Measurements from ENCODE around the gene RNFT2.
"Not testable (repeated sequence)": the region's sequence is repeated elsewhere in the genome, so short reads cannot be mapped to it uniquely, and the experiment has no call there.

The RNFT2 gene

DNA sequence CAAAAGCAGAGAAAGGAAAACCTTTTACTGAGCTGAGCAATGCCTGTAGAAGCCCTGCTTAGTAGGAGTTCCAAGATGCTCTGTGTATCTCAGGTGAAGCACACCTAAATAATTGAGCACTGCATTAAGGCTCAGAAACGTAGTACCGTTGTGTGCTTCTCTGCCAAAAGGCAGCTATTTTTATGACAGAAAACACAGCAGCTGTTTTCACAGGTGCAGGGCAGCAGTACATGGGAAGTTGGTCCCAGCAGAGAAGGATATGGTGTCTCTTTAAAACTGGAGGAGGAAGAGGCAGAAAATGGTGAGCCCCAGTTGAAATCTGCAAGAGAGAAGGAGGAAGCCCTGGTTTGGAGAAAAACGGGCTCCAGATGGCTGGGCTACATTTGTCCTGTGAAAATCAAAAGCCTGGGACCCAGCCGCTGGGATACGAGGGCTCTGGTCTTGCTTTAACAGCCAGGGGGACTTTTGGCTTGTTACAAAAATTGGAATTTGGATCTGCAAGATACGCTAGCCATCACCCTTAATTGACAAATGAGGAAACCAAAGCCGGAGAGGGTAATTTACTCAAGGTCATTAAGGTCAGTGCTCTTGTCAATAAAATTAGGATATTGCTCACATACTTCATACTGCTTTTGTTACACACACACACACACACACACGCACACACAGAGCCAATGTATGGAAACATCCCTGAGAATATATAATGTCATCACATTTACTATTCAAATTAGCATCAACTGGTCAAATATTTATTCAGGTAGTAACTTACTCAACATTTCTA is 27.6 kb upstream of the RNFT2 start:
- DNase-seq (ENCODE audit: low read depth in 1 of 2, low spot score in 1 of 2), result no peak

DNA sequence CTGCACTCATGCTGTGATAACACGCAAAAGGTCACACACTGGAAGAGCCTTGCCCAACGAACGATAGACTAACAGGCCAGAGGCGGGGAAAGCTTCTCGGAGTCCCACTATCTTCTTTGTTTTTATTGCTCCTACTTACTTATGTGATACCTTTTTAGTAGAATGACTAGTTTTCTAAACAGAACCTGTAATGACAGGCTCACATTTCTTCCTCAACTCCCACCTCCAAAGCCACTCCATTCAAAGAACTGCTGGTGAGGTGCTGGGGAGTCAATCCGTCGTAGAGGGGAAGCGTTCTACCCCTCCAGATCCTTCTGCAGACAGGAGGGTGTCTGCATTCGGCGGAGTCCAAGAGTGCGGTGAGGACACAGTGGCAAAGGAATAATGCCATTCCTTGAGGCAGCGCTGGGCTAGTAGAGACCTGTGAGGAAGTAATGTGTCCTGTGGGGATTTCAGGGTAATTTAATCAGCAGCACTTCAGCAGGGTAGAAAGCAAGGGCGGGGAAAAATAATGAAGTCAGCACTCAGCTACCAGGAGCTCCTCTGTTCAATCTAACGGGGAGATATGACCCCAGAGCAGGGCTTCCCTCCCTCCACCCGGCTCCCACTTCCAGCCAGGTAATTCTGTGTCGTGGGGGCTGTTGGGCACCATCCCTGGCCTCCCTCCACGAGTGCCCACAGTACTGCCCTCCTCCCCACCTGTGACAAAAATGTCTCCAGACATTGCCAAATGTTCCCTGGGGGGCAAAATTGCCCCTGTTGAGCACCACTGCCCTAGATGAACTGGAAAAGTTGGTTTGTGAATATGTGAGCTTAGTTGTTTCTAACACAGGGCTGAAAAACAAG is 25.4 kb upstream of the RNFT2 start:
- no peak for DNase-seq (ENCODE audit: low read depth in 1 of 2, low spot score in 1 of 2)

DNA sequence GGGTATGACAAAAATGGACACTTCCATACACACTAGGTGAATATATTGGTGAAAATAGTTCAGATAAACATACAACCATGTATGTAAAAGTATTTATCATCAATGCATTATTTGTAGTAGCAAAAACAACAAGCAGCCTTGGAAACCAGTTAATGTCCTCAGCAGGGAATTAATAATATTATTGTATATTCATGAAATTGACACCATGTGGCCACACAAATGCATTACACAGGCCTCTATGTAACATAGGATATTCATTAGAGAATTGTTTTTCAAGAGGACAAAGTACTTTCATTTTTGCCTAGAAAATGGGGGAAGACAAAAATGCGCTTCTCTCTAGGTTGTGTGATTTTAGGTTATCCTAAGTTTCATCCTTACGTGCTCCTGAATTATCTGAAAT is 24.6 kb upstream of the RNFT2 start:
- no peak for DNase-seq (ENCODE audit: low read depth in 1 of 2, low spot score in 1 of 2)

DNA sequence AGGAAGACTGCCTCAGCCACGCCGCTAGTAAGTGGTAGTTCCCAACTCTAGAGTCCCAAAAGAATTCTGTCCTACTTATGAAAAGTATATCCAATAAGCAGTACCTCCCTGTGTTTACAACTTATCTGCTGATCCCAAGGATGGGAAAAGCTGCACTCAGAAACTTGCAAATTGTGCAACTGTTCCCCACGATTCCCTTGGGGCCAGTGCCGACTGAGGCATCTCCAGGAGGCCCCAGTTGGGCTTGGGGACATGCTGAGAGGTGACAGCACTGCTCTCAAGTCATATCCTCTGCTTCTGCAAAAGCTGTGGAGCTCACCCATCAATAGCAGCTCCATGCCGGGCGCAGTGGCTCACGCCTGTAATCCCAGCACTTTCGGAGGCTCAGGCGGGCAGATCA is 23.9 kb upstream of the RNFT2 start:
- DNase-seq (ENCODE audit: low read depth in 1 of 2, low spot score in 1 of 2), result no peak

DNA sequence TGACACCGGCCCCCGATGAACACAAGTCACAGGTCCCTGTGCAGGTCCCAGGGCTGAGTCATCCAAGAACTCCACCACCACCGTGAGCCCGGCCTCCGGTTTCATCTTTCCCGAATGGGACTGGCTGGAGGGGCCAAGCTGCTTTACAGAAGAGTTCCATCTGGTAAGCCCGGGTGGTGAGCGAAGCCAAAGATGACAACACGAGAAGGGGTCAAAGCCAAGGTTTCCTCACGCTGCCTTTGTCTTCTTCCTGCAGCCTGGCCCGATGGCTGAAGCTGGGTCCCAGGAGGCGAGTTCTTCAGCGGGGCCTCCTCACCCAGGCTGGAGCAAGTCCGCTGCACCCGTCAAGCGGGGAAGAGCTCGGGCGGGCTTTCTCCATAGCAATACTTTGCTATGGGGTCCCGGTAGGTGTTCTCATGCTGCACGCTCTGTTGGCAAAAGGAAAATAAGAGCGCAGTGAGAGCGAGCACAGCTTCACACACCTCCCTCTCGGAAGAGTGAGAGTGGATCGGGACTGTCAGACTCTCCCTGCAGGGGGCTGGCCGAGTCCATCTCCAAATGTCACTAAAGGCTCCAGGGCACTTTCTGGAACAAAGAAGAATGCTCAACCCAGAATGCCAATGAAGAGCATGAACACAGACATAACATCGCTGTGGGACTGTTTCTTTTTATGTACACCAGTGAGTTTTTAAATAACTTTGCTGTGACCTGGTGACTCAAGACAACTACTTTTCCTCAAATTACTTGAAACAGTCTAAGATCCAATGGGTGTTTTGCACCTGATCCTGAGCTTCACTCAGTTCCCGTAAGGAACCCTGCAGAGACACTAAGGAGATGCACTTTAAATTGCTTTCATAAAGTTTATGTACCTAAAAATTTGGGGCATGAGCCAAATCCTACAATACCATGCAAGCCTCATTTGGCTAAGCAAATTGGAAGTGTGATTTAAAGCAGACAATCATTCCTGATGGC is 20.4 kb upstream of the RNFT2 start:
- DNase-seq (ENCODE audit: low read depth in 1 of 2, low spot score in 1 of 2), result no peak

DNA sequence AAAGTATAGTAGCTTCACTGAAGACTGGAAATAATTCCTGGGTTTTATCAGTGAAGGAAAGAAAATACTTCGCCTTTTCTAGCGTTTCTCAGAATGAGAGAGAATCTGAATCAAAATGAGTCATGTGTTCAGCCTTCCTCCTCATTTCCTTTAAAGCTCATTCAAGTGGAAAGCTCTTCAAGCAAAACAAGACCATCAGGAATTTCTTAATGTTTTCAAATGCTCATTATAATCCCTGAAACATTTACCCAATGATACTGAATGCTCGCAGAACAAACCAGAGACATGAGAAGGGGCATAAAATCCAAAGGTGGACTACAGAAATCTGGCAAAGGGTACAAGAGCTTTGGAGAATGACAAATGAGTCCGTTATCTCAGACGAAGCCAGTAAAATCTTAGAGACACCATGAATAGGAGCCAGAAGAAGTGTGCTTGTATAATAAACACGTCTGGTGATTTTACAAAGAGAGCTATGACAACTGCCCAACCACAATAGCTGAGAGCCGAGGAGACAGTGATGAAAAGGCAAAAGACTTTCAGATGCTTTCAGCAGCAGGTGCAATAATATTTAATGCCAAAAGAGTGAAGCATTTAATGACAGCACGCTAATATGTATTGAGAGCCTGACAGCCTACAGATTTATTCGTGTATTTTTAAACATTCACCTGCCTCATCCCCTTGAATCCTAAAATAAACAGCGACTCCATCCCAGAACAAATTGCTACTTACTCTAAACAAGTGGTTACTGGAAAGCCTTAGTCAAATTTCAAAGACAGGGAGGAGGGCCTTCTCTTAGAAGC is 19.3 kb upstream of the RNFT2 start:
- DNase-seq (ENCODE audit: low read depth in 1 of 2, low spot score in 1 of 2), result no peak

DNA sequence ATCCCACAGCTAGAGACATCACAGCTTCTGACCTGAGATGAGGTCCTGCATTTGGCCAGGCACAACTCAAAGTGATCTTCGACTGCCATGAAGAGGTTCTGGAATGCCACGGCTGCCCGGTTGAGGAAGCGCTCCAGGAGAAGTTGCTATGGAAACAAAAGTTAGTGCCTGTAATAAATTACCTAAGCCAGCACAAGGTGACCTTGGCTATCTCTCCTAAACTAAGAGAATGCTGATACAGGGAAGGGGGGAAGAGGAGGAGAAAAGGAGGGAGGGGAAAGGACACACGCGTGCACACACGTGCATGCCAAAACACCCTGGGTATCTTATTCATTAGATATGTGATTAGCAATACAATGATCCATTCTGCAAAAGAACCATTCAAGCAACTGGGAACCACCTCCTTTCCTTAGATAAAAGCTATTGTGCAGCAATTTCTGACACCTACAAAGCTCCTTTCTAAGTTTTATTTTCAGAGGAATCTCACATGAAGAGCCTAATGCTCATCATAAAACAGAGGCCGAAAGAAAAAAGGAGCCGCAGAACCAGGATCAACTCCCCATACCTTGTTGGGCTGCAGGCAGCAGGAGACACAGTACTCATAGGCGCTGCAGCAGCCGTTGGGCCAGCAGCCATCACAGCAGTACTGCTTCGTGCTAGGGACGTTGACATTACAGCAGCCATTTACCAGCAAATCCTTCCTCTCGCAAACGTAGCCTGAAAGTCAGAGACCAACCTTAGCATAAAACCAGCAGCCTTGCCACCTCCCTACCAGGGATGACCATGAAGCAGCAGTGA is 18.2 kb upstream of the RNFT2 start:
- no peak for DNase-seq (ENCODE audit: low read depth in 1 of 2, low spot score in 1 of 2)

DNA sequence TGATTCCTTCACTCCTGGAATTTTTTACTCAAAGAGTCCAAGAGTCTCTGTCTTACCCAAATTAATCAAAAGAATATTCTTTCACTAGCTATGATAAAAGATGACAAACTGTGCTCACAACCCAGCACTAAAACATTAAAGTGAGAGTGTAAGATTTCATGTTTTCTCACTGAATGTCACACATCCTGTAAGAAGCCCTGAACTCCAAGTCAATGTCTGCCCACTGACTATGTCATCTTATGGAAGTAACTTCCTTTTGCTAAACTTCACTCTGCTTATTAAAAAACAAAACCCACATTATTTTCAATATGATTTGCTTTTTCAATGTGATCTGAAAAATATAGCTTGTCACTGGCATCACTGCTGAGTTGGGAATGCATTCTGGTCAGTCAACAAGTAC is 15.9 kb upstream of the RNFT2 start:
- DNase-seq (ENCODE audit: low read depth in 1 of 2, low spot score in 1 of 2), result no peak

DNA sequence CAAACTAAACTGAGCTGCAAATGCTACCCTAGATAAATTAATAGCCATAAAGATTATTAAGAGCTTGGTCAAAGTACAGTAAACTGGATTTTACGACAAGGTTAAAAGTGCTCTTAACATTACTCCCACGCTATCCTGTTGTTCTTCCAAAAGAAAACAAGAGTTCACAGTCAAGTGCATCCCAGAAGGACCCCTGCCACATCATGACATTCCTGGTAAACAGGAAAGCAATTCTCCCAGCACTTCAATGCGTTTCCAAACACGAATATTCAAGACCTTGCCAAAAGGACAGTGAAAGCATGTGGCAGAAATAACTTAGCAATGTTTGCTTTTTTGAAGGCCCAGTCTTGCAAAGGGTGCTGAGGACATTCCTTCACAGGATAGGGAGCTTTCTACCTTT is 11.4 kb upstream of the RNFT2 start:
- DNase-seq (ENCODE audit: low read depth in 1 of 2, low spot score in 1 of 2), result no peak

DNA sequence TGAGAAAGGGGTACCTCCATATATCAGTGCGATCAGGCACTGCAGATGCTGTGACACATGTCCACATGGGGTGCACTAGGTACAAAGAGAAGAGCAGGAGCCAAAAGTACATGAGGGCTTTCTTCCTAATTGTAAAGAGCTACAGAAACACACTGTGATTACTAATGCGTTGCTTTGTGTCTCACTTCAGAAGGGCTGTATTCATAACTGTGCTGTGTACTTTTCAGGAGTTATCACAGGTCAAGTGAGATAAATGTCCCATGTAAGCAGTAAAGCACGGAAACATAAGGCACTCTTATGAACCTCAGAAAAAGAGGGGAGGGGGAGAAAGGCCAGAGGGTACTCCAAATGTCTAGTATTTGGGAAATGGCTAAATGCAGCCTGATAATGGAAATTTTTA is 10.9 kb upstream of the RNFT2 start:
- DNase-seq (ENCODE audit: low read depth in 1 of 2, low spot score in 1 of 2), result no peak

DNA sequence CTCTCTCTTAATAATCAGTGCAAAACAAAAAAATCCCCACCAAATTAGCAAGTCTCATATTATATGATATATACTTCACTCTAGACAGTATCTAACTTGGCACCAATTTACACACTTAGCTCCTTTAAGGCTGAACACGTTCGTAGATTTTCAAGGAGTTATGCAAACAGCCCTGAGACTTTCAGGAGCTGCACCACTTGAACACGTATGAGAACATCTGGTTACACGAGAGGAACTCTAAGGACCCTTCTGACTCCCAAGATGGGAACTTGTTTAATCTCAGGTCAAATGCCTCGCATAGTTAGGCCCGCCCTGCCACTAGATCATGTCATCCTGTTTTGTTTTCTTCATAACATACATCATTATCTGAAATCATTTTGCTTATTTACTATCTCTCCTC is 10.2 kb upstream of the RNFT2 start:
- no peak for DNase-seq (ENCODE audit: low read depth in 1 of 2, low spot score in 1 of 2)

DNA sequence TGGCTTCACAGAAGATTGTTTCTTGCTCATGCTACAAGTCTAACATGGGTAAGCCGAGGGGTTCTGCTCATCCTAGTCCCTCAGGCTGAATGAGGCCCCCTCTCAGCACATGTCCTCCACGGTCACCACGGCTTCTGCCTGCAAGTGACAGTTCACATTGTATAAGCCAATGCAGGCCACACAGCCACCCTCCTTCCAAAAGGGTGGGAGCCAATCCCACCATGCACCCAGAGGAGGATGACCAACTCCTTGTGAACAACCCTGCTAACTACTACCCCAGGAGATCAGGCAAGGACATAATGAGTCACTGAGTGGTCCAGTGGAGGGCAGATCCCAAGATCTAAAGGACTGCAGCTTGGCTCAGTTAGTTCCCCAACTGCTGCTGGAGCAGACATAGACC is 6.3 kb upstream of the RNFT2 start:
- no peak for DNase-seq (ENCODE audit: low read depth in 1 of 2, low spot score in 1 of 2)

DNA sequence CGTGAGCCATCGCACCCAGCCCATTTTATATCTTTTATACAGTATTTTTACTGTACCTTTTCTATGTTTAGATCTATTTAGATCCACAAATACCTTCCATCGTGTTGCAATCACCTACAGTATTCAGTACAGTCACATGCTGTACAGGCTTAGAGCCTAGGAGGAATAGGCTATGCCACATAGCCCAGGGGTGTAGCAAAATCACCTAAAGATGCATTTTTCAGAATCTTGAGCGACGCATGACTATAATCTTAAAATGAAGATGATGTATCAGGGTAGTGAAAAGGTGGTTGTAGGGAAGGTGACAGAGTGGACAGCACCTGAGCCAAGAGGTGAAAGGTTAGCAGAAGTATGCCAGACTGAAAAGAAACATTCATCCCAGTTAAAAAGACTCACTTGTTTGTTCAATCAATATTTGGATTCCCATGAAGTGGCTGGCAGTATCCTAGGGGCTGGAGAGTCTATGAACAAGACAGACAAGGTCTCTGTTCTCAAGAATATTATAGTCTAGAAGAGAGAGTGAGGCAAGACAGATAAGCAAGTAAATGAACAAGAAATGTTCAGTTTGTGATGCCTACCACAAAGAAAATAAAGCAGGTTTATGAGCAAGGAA is 3.9 kb upstream of the RNFT2 start:
- no peak for DNase-seq (ENCODE audit: low read depth in 1 of 2, low spot score in 1 of 2)

DNA sequence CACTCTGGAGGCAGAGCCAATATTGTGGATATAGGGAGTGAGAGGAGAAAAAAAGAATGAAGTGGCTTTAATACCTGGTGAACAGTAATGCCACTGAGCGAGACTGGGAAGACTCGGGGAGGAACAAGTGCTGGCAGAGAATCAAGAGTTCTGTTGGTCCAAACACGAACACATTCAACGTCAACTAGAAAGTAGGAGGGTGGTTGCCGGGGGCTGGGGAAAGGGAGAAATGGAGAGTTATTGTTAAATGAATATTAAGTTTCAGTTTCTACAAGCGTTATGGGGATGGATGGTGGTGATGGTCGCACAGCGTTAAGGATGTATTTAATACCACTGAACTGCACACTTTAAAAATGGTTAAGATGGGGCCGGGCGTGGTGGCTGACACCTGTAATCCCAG is 3.0 kb upstream of the RNFT2 start:
- no peak for DNase-seq (ENCODE audit: low read depth in 1 of 2, low spot score in 1 of 2)

DNA sequence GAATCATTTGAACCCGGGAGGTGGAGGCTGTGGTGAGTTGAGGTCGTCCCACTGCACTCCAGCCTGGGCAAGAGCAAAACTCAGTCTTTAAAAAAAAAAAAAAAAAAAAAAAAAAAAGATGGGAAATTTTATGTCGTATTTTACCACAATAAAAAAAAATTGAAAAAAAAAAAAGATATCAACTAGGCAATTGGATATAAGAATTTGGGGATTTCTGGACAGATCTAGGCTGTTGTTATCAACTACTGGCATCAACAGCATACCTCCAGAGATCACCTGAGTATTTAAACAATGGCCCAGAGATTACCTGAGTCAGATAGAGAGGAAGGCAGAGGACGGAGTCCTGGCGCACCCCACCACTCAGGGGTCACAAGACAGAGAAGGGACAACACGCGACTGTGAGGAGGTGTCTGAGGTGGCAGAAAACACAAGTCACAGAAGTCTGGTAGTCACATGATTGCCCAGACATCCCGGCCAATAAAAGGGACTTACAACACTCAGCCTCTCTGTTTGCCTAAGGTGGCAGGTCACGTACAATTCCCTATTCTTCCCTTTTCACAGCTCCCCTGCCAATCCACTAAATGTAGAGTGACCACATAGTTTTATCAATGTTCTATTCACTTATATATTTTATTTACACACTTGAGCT is 2.0 kb upstream of the RNFT2 start:
- no peak for DNase-seq (ENCODE audit: low read depth in 1 of 2, low spot score in 1 of 2)

DNA sequence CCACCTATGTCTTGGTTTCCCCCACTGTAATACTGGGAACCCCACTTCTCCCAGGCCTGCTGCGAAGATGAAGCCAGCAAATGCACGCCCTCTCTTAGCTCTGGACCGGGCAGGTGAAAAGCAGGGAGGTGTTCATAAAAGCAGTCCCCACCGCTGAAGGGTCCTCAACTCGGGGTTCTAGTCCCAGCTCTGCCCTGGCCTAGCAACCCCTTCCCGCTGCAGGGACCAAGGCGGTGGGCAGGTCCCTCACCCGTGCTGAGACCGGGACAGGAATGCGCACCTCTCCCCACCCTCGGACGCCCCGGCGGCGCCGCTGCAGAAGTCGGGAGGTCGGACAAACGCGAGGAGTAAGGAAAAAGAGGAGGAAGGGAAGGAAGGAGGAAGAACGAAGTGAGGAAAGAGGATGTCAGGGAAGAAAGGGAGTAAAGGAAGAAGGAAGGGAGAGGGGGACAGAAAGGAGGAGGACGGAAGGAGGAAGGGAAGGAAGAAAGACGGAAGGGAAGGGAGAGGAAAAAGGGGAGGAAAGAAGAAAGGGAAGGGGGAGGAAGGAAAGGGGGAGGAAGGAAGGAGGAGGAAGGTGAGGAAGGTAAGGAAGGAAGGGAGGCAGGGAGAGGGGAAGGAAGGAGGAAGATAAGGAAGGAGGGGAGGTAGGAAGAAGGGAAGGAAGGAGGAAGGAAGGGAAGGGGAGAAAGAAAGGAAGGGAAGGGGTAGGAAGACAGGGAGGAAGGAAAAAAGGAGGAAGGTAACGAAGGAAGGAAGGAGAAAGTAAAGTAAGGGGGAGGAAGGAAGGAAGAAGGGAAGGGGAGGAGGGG is 947 bp upstream of the RNFT2 start:
- no peak for DNase-seq (ENCODE audit: low read depth in 1 of 2, low spot score in 1 of 2)

DNA sequence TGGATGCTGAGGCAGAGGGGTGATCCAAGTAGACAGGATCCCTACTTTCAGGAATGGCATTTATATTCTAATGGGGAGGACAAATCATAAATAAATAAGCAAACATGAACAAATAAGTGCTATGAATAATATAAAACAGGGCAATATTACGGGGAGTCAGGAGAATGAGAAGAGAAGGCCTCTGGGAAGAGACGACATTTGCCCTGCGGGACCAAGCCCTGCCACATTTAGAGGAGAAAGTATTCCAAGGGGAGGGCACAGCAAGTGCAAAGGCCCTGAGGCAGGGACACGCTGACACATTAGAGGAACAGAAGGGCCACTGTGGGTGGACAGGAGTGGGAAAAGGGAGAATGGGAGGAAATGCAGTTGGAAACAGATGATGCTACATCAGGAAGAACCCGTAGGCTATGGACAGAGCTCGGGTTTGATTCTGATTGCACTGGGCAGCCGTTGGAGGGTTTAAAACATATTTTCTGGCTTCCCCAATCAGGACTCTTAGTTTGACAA is 1.3 kb downstream of the RNFT2 start:
- DNase-seq (ENCODE audit: low read depth in 1 of 2, low spot score in 1 of 2), result no peak

DNA sequence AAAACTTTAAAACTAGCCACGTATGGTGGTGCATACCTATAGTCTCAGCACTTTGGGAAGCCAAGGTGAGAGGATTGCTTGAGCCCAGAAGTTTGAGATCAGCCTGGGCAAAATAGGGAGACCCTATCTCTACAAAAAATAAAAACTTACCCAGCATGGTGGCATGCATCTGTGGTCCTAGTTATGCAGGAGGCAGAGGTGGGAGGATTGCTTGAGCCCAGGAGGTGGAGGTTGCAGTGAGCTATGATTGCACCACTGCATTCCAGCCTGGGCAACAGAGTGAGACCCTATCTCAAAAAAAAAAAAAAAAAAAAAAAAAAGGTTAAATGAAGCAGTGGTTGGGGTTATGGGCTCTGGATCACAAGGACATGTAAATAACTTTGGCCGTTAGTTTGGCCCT is 4.7 kb downstream of the RNFT2 start:
- DNase-seq (ENCODE audit: low read depth in 1 of 2, low spot score in 1 of 2), result not testable (repeated sequence)
